HG03378 (cell line): ENCODE results near the gene GRAMD2A.
A peak's percentile ranks its signal among the peaks of the same experiment; 100 is the strongest.

Source experiments
- ATAC-seq: cut with Tn5 transposase; IDR thresholded peaks from one replicate; pipeline ENCODE4 v1.9.1; 2021; ENCODE audit warnings: mild to moderate bottlenecking, moderate library complexity; ENCODE audit not compliant: unreplicated experiment

The GRAMD2A gene

GRCh38 chr15:72197460-72198355, at the start of gene GRAMD2A:
Gene GRAMD2A (minus strand): TSS chr15:72197787.
- no peak for ATAC-seq

- ATAC-seq: no peak
Measured at GRCh38 chr15:72242775-72243370, 45.3 kb upstream of the GRAMD2A start.

- no peak for ATAC-seq
Measured at GRCh38 chr15:72239652-72240051, 42.1 kb upstream of the GRAMD2A start.

- ATAC-seq: no peak
Measured at GRCh38 chr15:72238586-72238985, 41.0 kb upstream of the GRAMD2A start.

GRCh38 chr15:72237853-72238224, 40.3 kb upstream of the GRAMD2A start:
- no peak for ATAC-seq

GRCh38 chr15:72237029-72237852, 39.7 kb upstream of the GRAMD2A start:
- peak; percentile 62 for ATAC-seq

GRCh38 chr15:72236381-72237003, 38.9 kb upstream of the GRAMD2A start:
- ATAC-seq: no peak

GRCh38 chr15:72235298-72235697, 37.7 kb upstream of the GRAMD2A start:
- no peak for ATAC-seq

- no peak for ATAC-seq
Measured at GRCh38 chr15:72233769-72234168, 36.2 kb upstream of the GRAMD2A start.

GRCh38 chr15:72231833-72232478, 34.4 kb upstream of the GRAMD2A start:
- no peak for ATAC-seq

GRCh38 chr15:72231066-72231832, 33.7 kb upstream of the GRAMD2A start, which contains the start of gene PKM:
Gene PKM (minus strand): TSS chr15:72231190. CDS start chr15:72219097, 12,093 bp downstream.
- ATAC-seq: peak; percentile 26

GRCh38 chr15:72230197-72231065, 32.8 kb upstream of the GRAMD2A start:
- ATAC-seq: no peak

GRCh38 chr15:72229947-72230196, 32.3 kb upstream of the GRAMD2A start:
- no peak for ATAC-seq

- no peak for ATAC-seq
Measured at GRCh38 chr15:72229076-72229946, 31.7 kb upstream of the GRAMD2A start.

GRCh38 chr15:72227720-72228119, 30.1 kb upstream of the GRAMD2A start:
- no peak for ATAC-seq

GRCh38 chr15:72227192-72227586, 29.6 kb upstream of the GRAMD2A start:
- ATAC-seq: no peak

- no peak for ATAC-seq
Measured at GRCh38 chr15:72223278-72223677, 25.7 kb upstream of the GRAMD2A start.

GRCh38 chr15:72222393-72222792, 24.8 kb upstream of the GRAMD2A start:
- no peak for ATAC-seq
